ENCODE data around the gene USP26. TPM values are rescaled to one million over a fixed set of nuclear protein-coding genes. Genes with fewer than 3 reads are reported as not detected.
"Not testable (repeated sequence)": the region's sequence is repeated elsewhere in the genome, so short reads cannot be mapped to it uniquely, and the experiment has no call there.

The USP26 gene
- polyA plus RNA-seq, 4 donors, result not detected

DNA sequence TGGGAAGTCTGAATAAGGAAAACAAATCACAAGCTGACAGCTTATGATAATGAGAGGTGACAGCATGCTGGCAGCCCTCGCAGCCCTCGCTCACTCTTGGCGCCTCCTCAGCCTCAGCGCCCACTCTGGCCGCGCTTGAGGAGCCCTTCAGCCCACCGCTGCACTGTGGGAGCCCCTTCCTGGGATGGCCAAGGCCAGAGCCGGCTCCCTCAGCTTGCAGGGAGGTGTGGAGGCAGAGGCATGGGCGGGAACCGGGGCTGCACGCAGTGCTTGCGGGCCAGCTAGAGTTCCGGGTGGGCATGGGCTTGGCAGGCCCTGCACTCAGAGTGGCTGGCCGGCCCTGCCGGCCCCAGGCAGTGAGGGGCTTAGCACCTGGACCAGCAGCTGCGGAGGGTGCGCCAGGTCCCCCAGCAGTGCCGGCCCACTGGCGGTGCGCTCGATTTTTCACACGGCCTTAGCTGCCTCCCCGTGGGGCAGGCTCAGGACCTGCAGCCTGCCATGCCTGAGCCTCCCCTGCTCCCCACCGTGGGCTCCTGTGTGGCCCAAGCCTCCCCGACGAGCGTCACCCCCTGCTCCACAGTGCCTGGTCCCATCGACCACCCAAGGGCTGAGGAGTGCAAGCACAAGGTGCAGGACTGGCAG is 52.6 kb downstream of the USP26 start:
- DNase-seq (ENCODE audit: low read depth in 4 of 4, low spot score in 2 of 4), result not testable (repeated sequence)

DNA sequence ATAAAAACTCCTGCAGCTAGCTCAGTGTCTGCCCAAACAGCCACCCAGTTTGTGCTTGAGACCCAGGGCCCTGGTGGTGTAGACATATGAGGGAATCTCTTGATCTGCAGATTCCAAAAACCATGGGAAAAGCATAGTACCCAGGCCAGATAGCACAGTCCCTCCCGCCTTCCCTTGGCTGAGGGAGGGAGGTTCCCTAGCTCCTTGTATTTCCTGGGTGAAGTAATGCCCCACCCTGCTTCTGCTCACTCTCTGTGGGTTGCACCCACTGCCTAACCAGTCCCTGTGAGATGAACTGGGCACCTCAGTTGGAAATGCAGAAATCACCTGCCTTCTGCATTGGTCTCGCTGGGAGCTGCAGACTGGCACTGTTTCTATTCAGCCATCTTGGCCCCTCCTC is 54.6 kb downstream of the USP26 start:
- no peak for DNase-seq (ENCODE audit: low read depth in 4 of 4, low spot score in 2 of 4)

DNA sequence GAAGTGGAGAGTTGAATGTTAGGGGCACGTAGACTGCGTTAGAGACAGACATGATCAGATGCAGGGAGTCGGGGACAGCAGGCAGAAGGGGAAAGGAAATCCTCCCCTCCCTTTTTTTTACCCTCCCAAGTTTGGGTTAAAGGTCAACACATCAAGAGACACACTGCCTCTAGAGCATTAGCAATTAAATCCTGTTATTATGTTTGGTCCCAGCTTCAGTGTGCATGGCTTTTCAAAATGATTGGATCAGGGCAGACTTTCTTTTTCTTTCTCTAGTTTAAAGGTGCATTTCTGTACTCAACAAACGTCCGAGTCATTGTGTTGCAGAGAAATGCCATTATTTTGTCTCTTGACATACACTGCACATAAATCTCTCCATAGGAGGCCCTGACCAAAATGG is 63.9 kb downstream of the USP26 start:
- no peak for DNase-seq (ENCODE audit: low read depth in 4 of 4, low spot score in 2 of 4)

DNA sequence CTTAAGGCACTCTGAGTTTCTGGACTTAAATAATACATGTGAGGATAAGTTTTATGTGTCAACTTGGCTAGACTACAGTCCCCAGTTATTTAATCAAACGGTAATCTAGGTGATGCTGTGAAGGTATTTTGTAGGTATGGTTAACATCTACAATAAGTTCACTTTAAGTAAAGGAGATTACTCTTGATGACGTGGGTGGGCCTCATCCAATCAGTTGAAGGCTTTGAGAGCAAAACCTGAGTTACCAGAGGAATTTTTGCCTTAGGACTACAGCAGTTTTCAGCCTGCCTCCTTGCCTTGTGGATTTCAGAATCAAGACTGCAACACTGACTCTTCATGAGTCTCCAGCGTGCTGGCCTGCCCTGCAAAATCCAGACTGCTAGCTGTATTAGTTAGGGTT is 78.7 kb downstream of the USP26 start:
- no peak for DNase-seq (ENCODE audit: low read depth in 4 of 4, low spot score in 2 of 4)

DNA sequence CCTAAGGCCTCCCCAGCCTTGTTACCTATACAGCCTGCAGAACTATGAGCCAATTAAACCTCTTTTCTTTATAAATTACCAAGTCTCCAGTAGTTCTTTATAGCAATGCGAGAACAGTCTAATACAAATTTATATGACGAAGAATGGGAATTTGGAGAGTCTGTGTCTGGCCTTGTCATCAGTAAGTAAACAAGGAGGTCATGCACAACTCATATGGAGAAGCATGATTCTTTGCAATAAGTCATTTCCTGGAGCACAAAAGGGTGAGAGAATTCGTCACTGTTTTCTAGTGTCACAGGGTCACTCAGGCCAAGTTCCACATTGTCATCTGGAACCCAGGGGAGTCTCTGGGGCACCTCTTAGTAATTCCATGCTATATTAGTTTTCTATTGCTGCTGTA is 89.5 kb downstream of the USP26 start:
- no peak for DNase-seq (ENCODE audit: low read depth in 4 of 4, low spot score in 2 of 4)

DNA sequence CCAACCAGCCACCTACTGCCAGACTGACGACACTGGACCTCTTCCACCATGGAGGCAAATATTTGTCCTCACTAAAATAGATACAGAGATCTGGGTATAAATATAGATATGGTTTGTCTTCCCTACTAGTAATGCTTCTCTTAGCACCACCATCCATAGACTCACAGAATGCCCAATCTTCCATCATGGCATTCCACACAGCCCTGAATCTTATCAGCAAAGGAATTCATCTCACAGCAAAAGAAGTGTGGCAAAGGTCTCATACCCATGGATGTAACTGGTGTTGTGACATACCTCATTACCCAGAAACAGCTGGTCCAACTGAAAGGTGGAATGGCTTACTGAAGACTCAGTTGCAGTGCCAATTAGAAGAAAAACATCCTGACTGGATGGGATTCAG is 91.3 kb downstream of the USP26 start:
- no peak for DNase-seq (ENCODE audit: low read depth in 4 of 4, low spot score in 2 of 4)

DNA sequence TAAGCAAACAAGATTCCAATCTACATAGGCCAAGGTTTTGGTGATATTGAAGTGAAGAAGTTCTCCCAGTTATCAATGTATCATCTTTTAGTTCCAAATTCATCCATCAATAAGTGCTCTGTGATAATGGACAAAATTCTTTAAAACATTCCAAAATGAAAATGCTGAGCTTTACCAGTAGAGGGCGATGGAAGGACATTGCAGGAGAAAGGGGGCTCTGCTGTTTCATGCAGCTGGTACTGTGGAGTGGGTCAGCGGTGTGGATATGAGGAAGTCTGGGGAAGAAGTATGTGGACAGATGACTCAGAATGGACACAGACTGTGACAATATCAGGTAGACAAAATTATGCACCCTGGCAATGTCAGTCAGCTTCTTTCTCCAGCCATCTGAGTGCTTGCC is 91.9 kb downstream of the USP26 start:
- no peak for DNase-seq (ENCODE audit: low read depth in 4 of 4, low spot score in 2 of 4)

DNA sequence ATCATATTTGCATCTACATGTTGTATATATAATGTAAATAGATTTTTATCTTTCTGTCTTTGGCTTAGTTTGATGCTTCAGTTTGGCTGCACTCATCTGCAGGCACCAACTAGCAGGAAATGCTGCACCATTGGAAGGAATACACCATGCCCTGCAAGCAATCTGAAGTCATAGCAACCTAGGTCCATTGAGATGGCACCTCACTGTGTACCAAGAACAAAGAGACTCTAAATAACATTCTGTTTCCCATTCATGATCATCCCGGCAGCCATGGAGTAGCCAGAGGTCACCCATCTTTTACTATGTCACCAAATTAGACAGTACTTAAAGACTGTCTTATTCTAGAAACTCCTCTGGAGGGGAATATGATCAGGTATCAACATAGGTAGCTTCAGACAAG is 97.7 kb downstream of the USP26 start:
- no peak for DNase-seq (ENCODE audit: low read depth in 4 of 4, low spot score in 2 of 4)

DNA sequence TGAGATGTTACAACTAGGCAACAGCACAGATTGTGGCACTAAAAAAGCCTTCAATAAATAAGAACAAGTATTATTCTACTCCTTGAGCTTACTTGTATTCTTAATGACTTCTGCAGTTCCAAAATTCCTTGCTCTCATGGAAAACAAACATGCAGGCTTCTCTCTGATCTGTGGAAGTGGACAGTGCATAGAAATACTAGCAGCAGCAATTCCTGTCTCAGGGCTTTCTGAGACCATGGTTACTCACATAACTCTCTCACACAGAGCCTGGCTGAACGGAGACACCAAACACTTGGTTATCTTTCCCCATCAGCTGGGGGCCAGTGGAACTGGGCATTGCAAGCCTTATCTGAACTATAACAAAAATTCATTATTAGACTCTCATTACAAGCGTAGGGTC is 106.1 kb downstream of the USP26 start:
- DNase-seq (ENCODE audit: low read depth in 4 of 4, low spot score in 2 of 4), result no peak

DNA sequence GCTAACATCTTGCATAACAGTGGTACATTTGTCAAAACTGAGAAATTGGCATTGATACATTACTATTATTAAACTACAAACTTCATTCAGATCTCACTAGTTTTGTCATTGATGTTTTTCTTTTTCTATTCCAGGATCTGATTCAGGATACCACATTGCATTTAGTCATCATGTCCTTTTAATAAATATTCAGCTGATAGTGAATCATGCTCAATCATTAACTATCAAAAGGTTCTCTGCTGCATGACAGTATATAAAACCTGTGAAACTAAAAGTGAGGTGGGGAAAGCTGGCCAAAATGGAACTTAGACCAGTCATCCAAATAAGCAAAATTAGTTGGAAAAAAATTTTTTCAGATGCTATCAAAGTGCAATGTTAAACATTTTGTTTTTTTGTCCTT is 110.4 kb downstream of the USP26 start:
- no peak for DNase-seq (ENCODE audit: low read depth in 4 of 4, low spot score in 2 of 4)

DNA sequence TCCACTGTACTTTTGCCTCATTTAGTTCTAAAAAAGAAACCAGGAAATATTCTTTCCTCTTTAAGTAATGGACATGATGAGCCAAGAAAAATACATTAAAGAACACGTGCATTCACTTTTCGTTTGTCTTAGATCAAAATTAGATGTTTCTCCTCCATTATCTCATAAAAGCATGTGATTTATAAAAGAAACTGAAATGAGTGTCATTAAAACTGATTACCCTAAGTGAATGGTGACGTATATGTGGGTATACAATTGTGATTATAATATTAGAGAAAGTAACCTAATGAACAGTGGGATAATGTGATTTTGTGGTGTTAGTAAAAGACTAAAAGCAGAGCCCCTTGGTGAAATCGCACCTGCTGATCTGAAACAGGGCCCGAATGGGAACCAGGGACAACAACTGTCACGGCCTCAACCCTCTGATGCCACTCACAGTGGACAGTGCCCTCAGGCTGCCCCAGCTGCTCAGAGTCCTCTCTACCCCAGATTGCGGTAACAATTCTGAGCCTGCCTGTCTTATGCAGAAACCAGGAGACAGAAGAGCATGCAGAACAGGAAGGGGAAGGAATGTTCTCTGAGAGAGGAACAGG is 112.8 kb downstream of the USP26 start:
- no peak for DNase-seq (ENCODE audit: low read depth in 4 of 4, low spot score in 2 of 4)

DNA sequence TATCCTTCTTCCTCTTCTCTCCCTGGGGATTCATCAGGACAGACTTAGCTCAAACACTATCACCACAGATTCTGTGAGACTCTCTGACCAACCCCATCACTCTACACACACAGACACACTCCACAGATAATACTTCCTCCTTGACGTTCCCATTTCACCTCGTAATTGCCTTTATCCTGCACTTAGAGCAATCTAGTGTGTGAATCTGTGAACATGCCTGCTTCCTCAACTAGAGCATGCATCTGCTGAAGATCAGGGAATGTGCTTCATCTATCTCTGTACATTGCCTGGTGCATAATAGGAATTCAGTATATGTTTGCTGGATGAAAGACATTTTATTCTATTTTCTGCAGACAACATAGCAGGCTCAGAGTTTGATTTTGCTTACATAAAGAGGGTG is 113.4 kb downstream of the USP26 start:
- no peak for DNase-seq (ENCODE audit: low read depth in 4 of 4, low spot score in 2 of 4)

DNA sequence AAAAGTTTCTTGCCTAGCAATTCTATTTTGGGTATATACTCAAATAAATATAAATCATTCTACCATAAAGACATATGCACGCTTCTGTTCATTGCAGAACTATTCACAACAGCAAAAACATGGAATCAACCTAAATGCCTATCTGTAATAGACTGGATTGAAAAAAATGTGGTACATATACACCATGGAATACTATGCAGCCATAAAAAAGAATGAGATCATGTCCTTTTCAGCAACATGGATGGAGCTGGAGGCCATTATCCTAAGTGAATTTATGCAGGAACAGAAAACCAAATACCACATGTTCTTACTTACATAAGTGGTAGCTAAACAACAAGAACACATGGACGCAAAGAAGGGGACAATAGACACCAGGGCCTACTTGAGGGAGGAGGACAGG is 116.9 kb downstream of the USP26 start:
- not testable (repeated sequence) for DNase-seq (ENCODE audit: low read depth in 4 of 4, low spot score in 2 of 4)

Other genes with a start within 250 kb of the USP26 start
- gene HS6ST2, start 138.5 kb downstream of the USP26 start, polyA plus RNA-seq (ENCODE audit: insufficient read length in 4 of 4), result 10 to 100 TPM; 20.8 to 27.8 (median 22.5) TPM
- gene TFDP3, start 121.2 kb upstream of the USP26 start, polyA plus RNA-seq (ENCODE audit: insufficient read length in 4 of 4), result not detected